CD4-positive, CD25-positive, alpha-beta regulatory T cell (primary cell): ENCODE data around the gene BNIPL. TPM values are rescaled to one million over a fixed set of nuclear protein-coding genes. Genes with fewer than 3 reads are reported as not detected.

Source experiments
- ATAC-seq, 2 donors: fragments of 150-1000 bp; cut with Tn5 transposase; one replicate each; pipeline ENCODE4 v1.10.0; 2021; ENCODE audit warnings: low read depth in 2 of 2, moderate number of reproducible peaks in 2 of 2, moderate library complexity in 1 of 2
- DNase-seq, 3 donors: peaks; one replicate each; pipeline versions ENCODE4 v3.0.0 to v3.0.0-alpha.2; 2012 to 2022; ENCODE audit warnings: mixed read lengths in 1 of 3
- H3K27ac ChIP-seq: one replicate; pipeline ENCODE4 v1.7.0; 2013; ENCODE audit warnings: mild to moderate bottlenecking, low read length; ENCODE audit not compliant: insufficient read depth, poor library complexity, severe bottlenecking
- H3K27me3 ChIP-seq: one replicate; pipeline ENCODE4 v1.7.0; 2013; ENCODE audit warnings: low read length; ENCODE audit not compliant: control insufficient read depth, insufficient read depth
- H3K36me3 ChIP-seq: one replicate; pipeline ENCODE4 v1.7.0; 2013; ENCODE audit warnings: mild to moderate bottlenecking, low read length, moderate library complexity; ENCODE audit not compliant: control insufficient read depth, insufficient read depth
- H3K4me1 ChIP-seq: 2 replicates; pipeline ENCODE4 v1.7.0; 2013; ENCODE audit warnings: mild to moderate bottlenecking, low read length; ENCODE audit not compliant: insufficient read depth, control insufficient read depth, poor library complexity, severe bottlenecking
- H3K4me3 ChIP-seq: one replicate; pipeline ENCODE4 v1.7.0; 2013; ENCODE audit warnings: low read depth, mild to moderate bottlenecking, low read length, moderate library complexity
- H3K9me3 ChIP-seq, 2 experiments: 1 replicate in 1 of 2; 2 replicates in 1 of 2; pipeline ENCODE4 v1.7.0; 2013; ENCODE audit warnings: low read length in 2 of 2, mild to moderate bottlenecking in 1 of 2, moderate library complexity in 1 of 2; ENCODE audit not compliant: control insufficient read depth in 2 of 2
- H3K27ac Mint-ChIP-seq, 3 donors: one replicate each; pipeline ENCODE4 v1.8.0; 2020 to 2022; ENCODE audit warnings: mild to moderate bottlenecking in 3 of 3, mixed read lengths in 3 of 3, moderate library complexity in 2 of 3
- H3K27me3 Mint-ChIP-seq: one replicate; pipeline ENCODE4 v1.8.0; 2022; ENCODE audit warnings: mild to moderate bottlenecking, mixed read lengths
- H3K36me3 Mint-ChIP-seq: one replicate; pipeline ENCODE4 v1.8.0; 2020; ENCODE audit warnings: mixed read lengths
- H3K4me1 Mint-ChIP-seq, 4 donors: one replicate each; pipeline ENCODE4 v1.8.0; 2020 to 2022; ENCODE audit warnings: mixed read lengths in 4 of 4, mild to moderate bottlenecking in 1 of 4
- H3K4me3 Mint-ChIP-seq, 4 donors: one replicate each; pipeline ENCODE4 v1.8.0; 2020 to 2022; ENCODE audit warnings: mild to moderate bottlenecking in 4 of 4, mixed read lengths in 4 of 4, moderate library complexity in 3 of 4
- H3K9me3 Mint-ChIP-seq, 7 donors: one replicate each; pipeline ENCODE4 v1.8.0; 2020 to 2022; ENCODE audit warnings: mixed read lengths in 7 of 7, mild to moderate bottlenecking in 3 of 7, moderate library complexity in 2 of 7
- polyA plus RNA-seq, 4 donors: library from polyadenylated mRNA; unstranded; fragments of 300-500 nt; fragmentation: Illumina TruSeq; gene quantifications; one replicate each; pipeline ENCODE4 v1.2.3, GENCODE V29; 2021
- total RNA-seq: library from RNA; stranded (reverse); gene quantifications from one replicate; pipeline ENCODE4 v1.2.3, GENCODE V29; 2022

BNIPL gene
- total and polyA plus RNA-seq, 5 donors from 2014 or later: 0.07 to 0.94 (median 0.23) TPM

DNA sequence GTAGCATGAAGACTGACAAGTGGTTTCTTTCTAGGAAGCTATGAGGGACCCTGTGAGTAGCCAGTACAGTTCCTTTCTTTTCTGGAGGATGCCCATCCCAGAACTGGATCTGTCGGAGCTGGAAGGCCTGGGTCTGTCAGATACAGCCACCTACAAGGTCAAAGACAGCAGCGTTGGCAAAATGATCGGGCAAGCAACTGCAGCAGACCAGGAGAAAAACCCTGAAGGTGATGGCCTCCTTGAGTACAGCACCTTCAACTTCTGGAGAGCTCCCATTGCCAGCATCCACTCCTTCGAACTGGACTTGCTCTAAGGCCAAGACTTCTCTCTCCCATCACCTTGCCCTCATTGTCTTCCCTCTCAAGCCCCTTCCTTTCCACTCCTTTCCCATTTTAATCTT is 30.8 kb downstream of the BNIPL start:
- H3K9me3 ChIP-seq: no peaks in the 10 kb centered on the region
- no peak overlapping the region for H3K27ac ChIP-seq
- Mint-ChIP-seq H3K27me3 (peaks cover 10% of the 10 kb centered on the region), H3K4me3 (peak overlapping the region in 2 of 4 donors; percentile 1 to 98), H3K27ac (peak overlapping the region in 2 of 3 donors; percentile 24 to 56), H3K9me3 (no peaks in the 10 kb centered on the region), H3K36me3 (peaks cover 5% of the 10 kb centered on the region), H3K4me1 (peaks cover 9 to 25% (median 16%) of the 10 kb centered on the region in 4 donors)
- no peak overlapping the region for H3K4me3 ChIP-seq
- H3K27me3 ChIP-seq: no peaks in the 10 kb centered on the region
- no peaks in the 10 kb centered on the region for H3K36me3 ChIP-seq
- H3K4me1 ChIP-seq: peaks cover 17% of the 10 kb centered on the region
- ATAC-seq (no peak), DNase-seq (no peak)

DNA sequence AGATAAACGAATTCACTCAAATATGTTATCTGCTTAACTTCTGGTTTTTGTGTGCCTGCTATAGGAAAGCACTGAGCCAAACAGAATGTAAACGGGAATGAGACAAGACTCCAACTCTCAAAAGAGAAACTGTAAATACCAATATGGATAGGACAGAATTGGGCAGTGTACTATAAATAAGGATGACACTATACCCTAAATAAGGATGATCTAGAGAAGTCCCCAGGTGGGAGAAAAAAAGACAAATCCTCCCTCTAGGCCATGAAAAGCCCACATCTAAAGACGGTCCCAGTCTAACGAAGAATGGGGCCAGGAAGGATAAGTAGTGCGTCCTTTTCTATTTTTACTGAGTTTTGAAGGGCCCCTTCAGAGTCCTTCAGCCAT is 32.7 kb downstream of the BNIPL start:
- Histone ChIP-seq H3K4me3 (no peak overlapping the region), H3K27me3 (no peaks in the 10 kb centered on the region), H3K36me3 (no peaks in the 10 kb centered on the region), H3K4me1 (peaks cover 18% of the 10 kb centered on the region), H3K27ac (no peak overlapping the region), H3K9me3 (no peaks in the 10 kb centered on the region)
- H3K27ac Mint-ChIP-seq: peak overlapping the region; percentile 73 to 99 (median 73)
- DNase-seq: no peak
- no peak for ATAC-seq
- H3K9me3 Mint-ChIP-seq: no peaks in the 10 kb centered on the region
- peaks cover 10% of the 10 kb centered on the region for H3K36me3 Mint-ChIP-seq
- peaks cover 10% of the 10 kb centered on the region for H3K27me3 Mint-ChIP-seq
- H3K4me1 Mint-ChIP-seq: peaks cover 9 to 32% (median 22%) of the 10 kb centered on the region in 4 donors
- peak overlapping the region; percentile 98 to 100 (median 100) for H3K4me3 Mint-ChIP-seq

DNA sequence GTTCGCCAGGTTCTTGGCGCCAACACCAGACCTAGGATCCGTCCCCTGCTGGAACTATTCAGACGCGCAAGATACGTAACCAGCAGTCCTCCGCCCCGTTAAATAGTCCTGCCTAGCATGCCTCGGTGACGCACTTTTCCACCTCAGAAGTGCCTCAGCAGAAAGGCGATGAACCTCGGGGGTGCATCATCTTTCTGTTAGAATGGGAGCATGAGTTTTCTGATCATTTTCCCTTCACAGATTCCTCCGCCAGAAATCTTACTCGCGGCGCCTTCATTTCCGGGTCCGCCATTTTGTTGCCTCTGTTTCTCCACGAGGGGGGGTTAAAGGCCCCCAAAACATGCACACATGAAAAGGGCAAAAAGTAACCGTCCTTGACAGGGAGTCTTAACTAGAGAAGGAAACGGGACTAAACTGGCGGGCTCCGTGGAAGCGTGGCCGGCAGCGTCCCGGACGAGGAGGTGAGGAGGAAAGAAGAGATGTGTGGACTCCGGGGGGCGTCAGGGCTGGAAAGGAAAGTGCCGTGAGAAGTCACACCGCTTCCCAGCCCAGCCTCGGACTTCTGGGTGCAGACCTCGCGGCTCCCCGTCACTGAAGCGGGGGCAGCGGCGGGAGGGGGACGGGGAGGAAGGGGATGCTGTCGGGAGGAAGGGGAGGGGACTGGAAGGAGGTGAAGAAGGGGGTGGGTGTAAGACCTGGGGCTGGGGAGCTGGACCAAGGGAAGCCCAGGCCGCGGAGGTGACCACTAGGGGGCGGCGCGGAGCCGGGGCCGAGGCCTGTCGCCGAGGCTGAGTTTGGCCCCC is 34.3 kb downstream of the BNIPL start, which contains the start of gene GABPB2:
Gene GABPB2, plus strand, starts transcription at position 288 of the 803 bp plus-strand sequence. CDS start 17,429 bp downstream, outside the sequence.
- Histone ChIP-seq H3K4me3 (peak within 1 kb of the TSS; percentile 97), H3K4me1 (peaks cover 18% of the 10 kb centered on the region), H3K27ac (peak within 1 kb of the TSS; percentile 95), H3K9me3 (no peaks in the 10 kb centered on the region), H3K27me3 (no peaks in the 10 kb centered on the region), H3K36me3 (no peaks in the 10 kb centered on the region)
- peaks cover 10% of the 10 kb centered on the region for H3K36me3 Mint-ChIP-seq
- H3K4me1 Mint-ChIP-seq: peaks cover 5 to 33% (median 23%) of the 10 kb centered on the region in 4 donors
- H3K27ac Mint-ChIP-seq: peak within 1 kb of the TSS; percentile 99 to 100 (median 99)
- no peaks in the 10 kb centered on the region for H3K9me3 Mint-ChIP-seq
- ATAC-seq (peak; percentile 84 to 85), DNase-seq (peak; percentile 76 to 92 (median 89))
- H3K4me3 Mint-ChIP-seq: peak within 1 kb of the TSS; percentile 98 to 100 (median 100)
- peaks cover 10% of the 10 kb centered on the region for H3K27me3 Mint-ChIP-seq

DNA sequence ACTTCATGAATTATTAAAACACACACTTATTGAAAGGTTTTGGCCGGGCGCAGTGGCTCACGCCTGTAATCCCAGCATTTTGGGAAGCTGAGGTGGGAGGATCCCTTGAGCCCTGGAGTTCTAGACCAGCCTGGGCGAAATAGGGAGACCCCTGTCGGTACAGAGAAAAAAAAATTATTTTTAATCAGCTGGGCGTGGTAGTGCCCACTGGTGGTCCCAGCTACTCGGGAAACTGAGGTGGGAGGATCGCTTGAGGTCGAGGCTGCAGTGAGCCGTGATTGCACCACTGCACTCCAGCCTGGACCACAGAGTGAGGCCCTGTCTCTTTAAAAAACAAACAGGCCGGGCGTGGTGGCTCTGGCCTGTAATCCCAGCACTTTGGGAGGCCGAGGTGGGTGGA is 35.8 kb downstream of the BNIPL start:
- Histone ChIP-seq H3K27me3 (no peaks in the 10 kb centered on the region), H3K9me3 (no peaks in the 10 kb centered on the region), H3K36me3 (no peaks in the 10 kb centered on the region), H3K4me1 (peaks cover 18% of the 10 kb centered on the region), H3K4me3 (no peak overlapping the region), H3K27ac (peak overlapping the region; percentile 95)
- Mint-ChIP-seq H3K27me3 (peaks cover 10% of the 10 kb centered on the region), H3K36me3 (peaks cover 10% of the 10 kb centered on the region), H3K4me3 (peak overlapping the region; percentile 98 to 100 (median 100)), H3K9me3 (no peaks in the 10 kb centered on the region), H3K4me1 (peaks cover 5 to 37% (median 25%) of the 10 kb centered on the region in 4 donors), H3K27ac (peak overlapping the region; percentile 20 to 99 (median 99))
- ATAC-seq (no peak), DNase-seq (no peak)

DNA sequence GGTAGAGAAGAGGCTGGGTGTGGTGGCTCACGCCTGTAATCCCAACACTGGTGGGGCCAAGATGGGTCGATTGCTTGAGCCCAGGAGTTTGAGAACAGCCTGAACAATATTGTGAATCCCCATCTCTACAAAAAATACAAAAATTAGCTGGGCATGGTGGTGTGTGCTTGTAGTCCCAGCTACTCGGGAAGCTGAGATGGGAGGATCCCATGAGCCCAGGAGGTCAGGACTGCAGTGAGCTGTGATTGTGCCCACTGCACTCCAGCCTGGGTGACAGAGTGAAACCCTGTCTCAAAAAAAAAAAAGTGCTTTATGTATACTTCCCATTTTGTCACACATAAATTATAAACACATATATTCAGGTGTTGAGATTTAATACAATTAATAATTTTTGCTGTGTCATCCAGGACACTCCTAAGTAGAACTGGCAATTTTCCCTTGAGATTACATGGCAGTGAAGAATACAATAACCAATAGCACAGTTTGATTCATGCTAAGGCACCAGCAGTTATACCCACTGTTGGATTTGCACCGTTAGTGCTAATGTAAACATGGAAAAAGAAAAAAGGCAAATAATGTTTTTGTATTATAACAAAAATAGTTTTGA is 49.7 kb downstream of the BNIPL start:
- H3K4me1 ChIP-seq: no peaks in the 10 kb centered on the region
- peak overlapping the region in 1 of 3 donors; percentile 52 for H3K27ac Mint-ChIP-seq
- H3K27ac ChIP-seq: no peak overlapping the region
- no peaks in the 10 kb centered on the region for H3K27me3 Mint-ChIP-seq
- H3K9me3 ChIP-seq: no peaks in the 10 kb centered on the region
- no peaks in the 10 kb centered on the region for H3K36me3 ChIP-seq
- H3K4me3 ChIP-seq: no peak overlapping the region
- ATAC-seq: no peak
- no peaks in the 10 kb centered on the region for H3K27me3 ChIP-seq
- peaks cover 6% of the 10 kb centered on the region for H3K36me3 Mint-ChIP-seq
- no peaks in the 10 kb centered on the region for H3K9me3 Mint-ChIP-seq
- no peak for DNase-seq
- H3K4me3 Mint-ChIP-seq: no peak overlapping the region
- H3K4me1 Mint-ChIP-seq: peaks cover 0 to 3% (median 0%) of the 10 kb centered on the region in 4 donors

Other genes starting within 250 kb of the BNIPL start
- 18.0 TPM for gene CTSK, start 228.3 kb upstream of the BNIPL start, total RNA-seq
- gene CTSK, start 228.3 kb upstream of the BNIPL start, polyA plus RNA-seq: 1 to 10 TPM in 1 of 4 donors, under 1 TPM in 2, not detected in 1; 0.10 to 1.4 (median 0.82) TPM
- gene ARNT, start 160.0 kb upstream of the BNIPL start, total RNA-seq: 43.3 TPM
- 10 to 100 TPM; 25.9 to 29.0 (median 27.0) TPM for gene ARNT, start 160.0 kb upstream of the BNIPL start, polyA plus RNA-seq
- gene CTXND2, start 149.4 kb upstream of the BNIPL start, total RNA-seq: not detected
- gene CTXND2, start 149.4 kb upstream of the BNIPL start, polyA plus RNA-seq: not detected
- gene SETDB1, start 110.2 kb upstream of the BNIPL start, total RNA-seq: 48.7 TPM
- gene SETDB1, start 110.2 kb upstream of the BNIPL start, polyA plus RNA-seq: 10 to 100 TPM in 3 of 4 donors, 1 to 10 TPM in 1; 9.4 to 13.6 (median 12.3) TPM
- gene CERS2, start 61.8 kb upstream of the BNIPL start, total RNA-seq: 99.1 TPM
- gene CERS2, start 61.8 kb upstream of the BNIPL start, polyA plus RNA-seq: 100 to 1,000 TPM; 179 to 201 (median 189) TPM
- not detected for gene ANXA9, start 54.3 kb upstream of the BNIPL start, total RNA-seq
- gene ANXA9, start 54.3 kb upstream of the BNIPL start, polyA plus RNA-seq: not detected
- gene MINDY1, start 29.7 kb upstream of the BNIPL start, total RNA-seq: 12.9 TPM
- gene MINDY1, start 29.7 kb upstream of the BNIPL start, polyA plus RNA-seq: 1 to 10 TPM; 3.0 to 8.9 (median 5.1) TPM
- 18.0 TPM for gene PRUNE1, start 28.1 kb upstream of the BNIPL start, total RNA-seq
- gene PRUNE1, start 28.1 kb upstream of the BNIPL start, polyA plus RNA-seq: 10 to 100 TPM; 46.5 to 56.3 (median 52.3) TPM
- 0.67 TPM for gene C1orf56, start 11.2 kb downstream of the BNIPL start, total RNA-seq
- gene C1orf56, start 11.2 kb downstream of the BNIPL start, polyA plus RNA-seq: 1 to 10 TPM; 3.5 to 4.8 (median 4.1) TPM
- 496 TPM for gene CDC42SE1, start 23.0 kb downstream of the BNIPL start, total RNA-seq
- gene CDC42SE1, start 23.0 kb downstream of the BNIPL start, polyA plus RNA-seq: 100 to 1,000 TPM; 119 to 152 (median 140) TPM
- gene MLLT11, start 23.8 kb downstream of the BNIPL start, total RNA-seq: 3.9 TPM
- gene MLLT11, start 23.8 kb downstream of the BNIPL start, polyA plus RNA-seq: 1 to 10 TPM; 3.1 to 4.4 (median 4.2) TPM
- 26.4 TPM for gene GABPB2, start 34.2 kb downstream of the BNIPL start, total RNA-seq
- gene GABPB2, start 34.2 kb downstream of the BNIPL start, polyA plus RNA-seq: 1 to 10 TPM; 5.4 to 8.1 (median 6.0) TPM
- 7.2 TPM for gene SEMA6C, start 110.0 kb downstream of the BNIPL start, total RNA-seq
- under 1 TPM; 0.63 to 0.76 (median 0.73) TPM for gene SEMA6C, start 110.0 kb downstream of the BNIPL start, polyA plus RNA-seq
- 4.3 TPM for gene TNFAIP8L2, start 120.1 kb downstream of the BNIPL start, total RNA-seq
- 10 to 100 TPM; 32.9 to 62.5 (median 47.2) TPM for gene TNFAIP8L2, start 120.1 kb downstream of the BNIPL start, polyA plus RNA-seq
- gene LYSMD1, start 129.3 kb downstream of the BNIPL start, total RNA-seq: 0.54 TPM
- under 1 TPM in 3 of 4 donors, not detected in 1; 0.14 to 0.18 (median 0.14) TPM for gene LYSMD1, start 129.3 kb downstream of the BNIPL start, polyA plus RNA-seq
- gene SCNM1, start 129.6 kb downstream of the BNIPL start, total RNA-seq: 51.0 TPM
- 100 to 1,000 TPM in 1 of 4 donors, 10 to 100 TPM in 3; 74.3 to 104 (median 90.5) TPM for gene SCNM1, start 129.6 kb downstream of the BNIPL start, polyA plus RNA-seq
- gene TMOD4, start 139.4 kb downstream of the BNIPL start, total RNA-seq: 3.3 TPM
- not detected for gene TMOD4, start 139.4 kb downstream of the BNIPL start, polyA plus RNA-seq
- 41.8 TPM for gene VPS72, start 153.6 kb downstream of the BNIPL start, total RNA-seq
- gene VPS72, start 153.6 kb downstream of the BNIPL start, polyA plus RNA-seq: 100 to 1,000 TPM in 1 of 4 donors, 10 to 100 TPM in 3; 83.0 to 101 (median 95.0) TPM
- 60.3 TPM for gene PIP5K1A, start 162.0 kb downstream of the BNIPL start, total RNA-seq
- gene PIP5K1A, start 162.0 kb downstream of the BNIPL start, polyA plus RNA-seq: 10 to 100 TPM; 12.0 to 17.5 (median 15.1) TPM
- 91.6 TPM for gene PSMD4, start 218.1 kb downstream of the BNIPL start, total RNA-seq
- 100 to 1,000 TPM; 242 to 392 (median 297) TPM for gene PSMD4, start 218.1 kb downstream of the BNIPL start, polyA plus RNA-seq
- 31.9 TPM for gene ZNF687, start 245.7 kb downstream of the BNIPL start, total RNA-seq
- 1 to 10 TPM in 3 of 4 donors, under 1 TPM in 1; 0.46 to 1.9 (median 1.4) TPM for gene ZNF687, start 245.7 kb downstream of the BNIPL start, polyA plus RNA-seq